ENCODE results near the gene PML.

PML gene

GRCh38 chr15:74013374-74013894 is 18.9 kb downstream of the PML start:
- no peak for DNase-seq

GRCh38 chr15:74019734-74020133 is 25.2 kb downstream of the PML start:
- no peak for DNase-seq

GRCh38 chr15:74022706-74023470 is 28.4 kb downstream of the PML start:
- DNase-seq: no peak

- DNase-seq: no peak
Observed at GRCh38 chr15:74024687-74025086, 30.2 kb downstream of the PML start.

- no peak for DNase-seq
Observed at GRCh38 chr15:74025436-74025835, 30.9 kb downstream of the PML start.

DNA sequence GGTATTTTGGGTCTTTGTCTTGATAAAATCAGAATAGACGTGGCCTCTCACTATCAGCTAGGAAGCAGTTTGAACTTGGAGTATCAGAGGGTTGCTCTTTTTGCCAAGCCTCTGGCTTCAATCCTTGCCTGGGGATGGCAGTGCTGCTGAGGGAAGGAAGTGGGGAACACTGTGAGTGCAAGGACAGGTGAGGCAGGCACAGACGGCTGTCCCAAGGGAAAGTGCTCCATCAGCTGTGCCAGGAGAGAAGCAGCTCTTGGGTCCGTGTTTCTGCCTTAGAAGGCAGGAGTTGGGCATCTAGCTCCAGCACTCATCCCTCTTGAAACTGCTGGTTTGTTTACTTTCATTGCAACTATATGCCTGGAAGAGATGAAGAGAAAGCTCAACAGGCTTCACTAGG is 33.2 kb downstream of the PML start:
- DNase-seq: no peak

DNA sequence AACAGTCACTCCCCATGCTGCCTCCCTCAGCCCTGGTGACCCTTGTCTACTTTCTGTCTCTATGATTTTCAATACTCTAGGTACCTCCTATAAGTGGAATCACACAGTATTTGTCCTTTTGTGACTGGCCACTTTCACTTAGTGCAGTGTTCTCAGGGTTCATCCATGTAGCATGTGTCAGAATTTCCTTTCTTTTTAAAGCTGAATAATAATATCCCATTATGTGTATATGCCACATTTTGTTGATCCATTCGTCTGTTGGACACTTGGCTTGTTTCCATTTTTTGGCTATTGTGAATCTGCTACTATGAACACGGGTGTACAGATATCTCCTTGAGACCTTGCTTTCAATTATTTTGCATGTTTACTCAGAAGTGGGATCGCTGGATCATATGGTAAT is 34.1 kb downstream of the PML start:
- DNase-seq: no peak

DNA sequence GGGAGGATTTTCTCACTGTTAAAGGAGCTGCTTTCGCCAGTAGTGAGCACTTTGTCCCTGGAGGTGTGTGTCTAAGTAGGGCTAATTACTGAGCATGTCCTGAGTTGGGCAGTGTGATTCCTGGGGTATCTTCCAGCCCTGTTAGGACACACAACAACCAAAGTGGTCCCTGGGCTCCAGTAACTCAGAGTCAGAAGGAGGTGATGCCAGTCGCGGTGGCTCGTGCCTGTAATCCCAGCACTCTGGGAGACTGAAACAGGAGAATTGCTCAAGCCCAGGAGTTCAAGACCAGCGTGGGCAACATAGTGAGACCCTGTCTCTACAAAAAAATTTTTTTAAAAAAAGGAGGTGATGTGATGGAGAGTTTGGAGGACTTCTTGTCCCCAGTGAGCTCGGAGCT is 37.5 kb downstream of the PML start:
- no peak for DNase-seq

GRCh38 chr15:74032606-74033561 is 38.4 kb downstream of the PML start:
- no peak for DNase-seq

DNA sequence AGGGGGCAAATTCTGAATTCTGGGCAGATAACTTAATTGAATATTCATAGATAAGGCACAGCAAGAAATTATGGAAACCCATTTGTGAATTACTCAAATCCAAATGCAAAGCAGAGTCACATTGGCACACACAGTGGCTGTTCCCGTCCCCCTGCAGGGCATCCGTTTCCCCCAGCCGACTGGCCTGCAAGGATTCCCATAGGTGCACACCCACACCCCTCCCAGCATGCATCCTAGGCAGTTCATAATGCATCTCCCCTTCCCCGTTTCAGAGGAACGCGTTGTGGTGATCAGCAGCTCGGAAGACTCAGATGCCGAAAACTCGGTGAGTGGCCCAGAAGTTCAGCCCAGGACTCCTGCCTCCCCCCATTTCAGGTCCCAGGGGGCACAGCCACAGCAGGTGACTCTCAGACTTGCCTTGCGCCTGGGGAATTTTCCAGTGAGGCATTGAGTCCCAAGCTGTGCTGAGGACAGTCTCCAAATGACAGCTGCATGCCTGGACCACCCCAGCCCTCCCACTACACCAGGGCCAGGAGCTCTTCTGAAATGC is 39.8 kb downstream of the PML start:
- no peak for DNase-seq

GRCh38 chr15:74035121-74036017 is 40.9 kb downstream of the PML start:
- DNase-seq: no peak

- DNase-seq: no peak
Observed at GRCh38 chr15:74036271-74037170, 42.0 kb downstream of the PML start.

GRCh38 chr15:74037171-74038117 is 42.9 kb downstream of the PML start:
- no peak for DNase-seq

GRCh38 chr15:74038707-74039655 is 44.5 kb downstream of the PML start:
- DNase-seq: no peak

- no peak for DNase-seq
Observed at GRCh38 chr15:74039656-74040010, 45.1 kb downstream of the PML start.

- no peak for DNase-seq
Observed at GRCh38 chr15:74040109-74040850, 45.8 kb downstream of the PML start.

DNA sequence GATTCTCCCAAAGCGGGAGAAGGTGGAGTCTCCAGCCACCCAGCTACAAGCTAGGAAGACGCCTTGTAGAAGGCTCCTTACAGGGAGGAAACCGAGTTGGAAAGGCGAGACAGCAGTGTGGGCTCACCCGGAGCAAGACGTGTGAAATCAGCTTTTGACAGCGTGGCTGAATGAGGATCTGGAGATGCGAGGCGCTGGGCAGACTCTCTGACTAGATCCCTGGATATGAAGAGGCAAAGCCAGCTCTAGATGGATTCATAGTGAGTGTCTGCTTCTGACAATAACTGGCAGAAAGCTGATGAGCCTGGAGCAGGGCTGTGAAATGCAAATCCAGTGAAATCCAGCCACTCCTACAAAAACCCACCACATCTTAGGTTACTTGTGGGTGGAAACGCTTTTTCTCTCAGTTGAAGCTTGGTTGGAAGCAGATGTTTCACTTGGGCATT is 46.8 kb downstream of the PML start:
- DNase-seq: no peak

- DNase-seq: no peak
Observed at GRCh38 chr15:74041777-74042435, 47.4 kb downstream of the PML start.

Measured in NCI-H748 treated with DMSO at 0.1 percent for 48 hours (cell line).